ENCODE measurements around the gene NAALAD2.
"Not testable (repeated sequence)": the region's sequence is repeated elsewhere in the genome, so short reads cannot be mapped to it uniquely, and the experiment has no call there.

The NAALAD2 gene
- total RNA-seq, result 0 to 0.13 reads per million in 2 donors

- DNase-seq, result peak in 1 of 5 experiments; percentile 6
These were observed at the start of gene NAALAD2 for GRCh38 chr11:90134478-90135003. Gene NAALAD2, plus strand, starts transcription at chr11:90134663. Its CDS starts 96 bp downstream, at chr11:90134759.

GRCh38 chr11:90085650-90086049, 48.8 kb upstream of the NAALAD2 start, which contains the start of gene UBTFL1:
Gene UBTFL1, plus strand, starts transcription at chr11:90085950. Its CDS starts 0 bp downstream, at chr11:90085950.
- not testable (repeated sequence) for DNase-seq

DNA sequence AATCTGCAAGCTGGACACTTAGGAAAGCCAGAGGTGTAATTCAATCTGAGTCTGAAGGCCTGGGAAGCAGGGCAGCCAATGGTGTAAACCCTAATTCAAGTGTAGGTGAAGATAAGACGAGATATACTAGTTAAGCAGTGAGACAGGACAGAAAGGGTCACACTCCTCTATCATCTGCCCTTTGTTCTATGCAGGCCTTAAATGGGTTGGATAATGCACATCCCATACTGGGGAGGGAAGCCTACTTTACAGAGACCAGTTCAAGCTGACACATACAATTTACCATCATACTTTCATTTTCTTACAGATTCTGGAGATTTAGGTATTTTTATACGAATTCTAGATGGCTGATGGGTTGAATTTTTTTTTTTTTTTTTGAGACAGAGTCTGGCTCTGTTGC, 45.7 kb upstream of the NAALAD2 start:
- not testable (repeated sequence) for DNase-seq

- not testable (repeated sequence) for DNase-seq
These were observed 39.1 kb upstream of the NAALAD2 start for GRCh38 chr11:90095230-90095924.

- DNase-seq, result not testable (repeated sequence)
These were observed 36.2 kb upstream of the NAALAD2 start for GRCh38 chr11:90098261-90098660.

GRCh38 chr11:90100431-90100830, 34.0 kb upstream of the NAALAD2 start:
- peak in 1 of 5 experiments; percentile 2 for DNase-seq

GRCh38 chr11:90113541-90113940, 20.9 kb upstream of the NAALAD2 start:
- DNase-seq, result no peak

DNA sequence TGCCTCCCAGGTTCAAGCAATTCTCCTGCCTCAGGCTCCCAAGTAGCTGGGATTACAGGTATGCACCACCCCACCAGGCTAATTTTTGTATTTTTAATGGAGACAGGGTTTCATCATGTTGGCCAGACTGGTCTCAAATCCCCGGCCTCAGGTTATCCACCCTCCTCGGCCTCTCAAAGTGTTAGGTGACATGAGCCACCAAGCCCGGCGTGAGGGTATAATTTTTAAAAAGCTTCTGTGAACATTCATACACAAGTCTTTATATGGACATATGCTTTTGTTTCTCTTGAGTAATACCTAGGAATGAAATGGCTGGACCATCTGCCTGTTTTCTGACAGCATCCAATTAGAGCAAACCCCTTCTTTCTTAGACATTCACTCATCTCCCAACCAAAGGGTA, 14.3 kb upstream of the NAALAD2 start:
- DNase-seq, result no peak

GRCh38 chr11:90124371-90124770, 10.1 kb upstream of the NAALAD2 start:
- peak in 1 of 5 experiments; percentile 55 for DNase-seq

GRCh38 chr11:90124946-90125345, 9.5 kb upstream of the NAALAD2 start:
- no peak for DNase-seq

- no peak for DNase-seq
These were observed 644 bp upstream of the NAALAD2 start for GRCh38 chr11:90133560-90134477.

- no peak for DNase-seq
These were observed 553 bp downstream of the NAALAD2 start for GRCh38 chr11:90135016-90135415.

DNA sequence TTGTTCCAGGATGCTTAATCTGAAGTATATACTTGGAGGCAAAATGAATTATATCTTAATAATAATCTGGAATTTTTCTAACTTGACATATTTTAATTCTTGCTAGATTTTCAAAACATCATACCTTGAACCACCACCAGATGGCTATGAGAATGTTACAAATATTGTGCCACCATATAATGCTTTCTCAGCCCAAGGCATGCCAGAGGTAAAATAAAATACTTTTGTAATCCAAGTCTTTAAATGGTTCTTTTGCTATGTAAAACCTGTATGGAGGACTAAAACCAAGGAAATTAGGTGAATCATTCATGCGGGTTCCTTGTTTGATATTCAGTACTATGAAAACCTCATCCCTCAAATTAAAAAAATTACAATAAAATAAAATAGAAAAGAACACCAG, 14.4 kb downstream of the NAALAD2 start:
- no peak for DNase-seq

DNA sequence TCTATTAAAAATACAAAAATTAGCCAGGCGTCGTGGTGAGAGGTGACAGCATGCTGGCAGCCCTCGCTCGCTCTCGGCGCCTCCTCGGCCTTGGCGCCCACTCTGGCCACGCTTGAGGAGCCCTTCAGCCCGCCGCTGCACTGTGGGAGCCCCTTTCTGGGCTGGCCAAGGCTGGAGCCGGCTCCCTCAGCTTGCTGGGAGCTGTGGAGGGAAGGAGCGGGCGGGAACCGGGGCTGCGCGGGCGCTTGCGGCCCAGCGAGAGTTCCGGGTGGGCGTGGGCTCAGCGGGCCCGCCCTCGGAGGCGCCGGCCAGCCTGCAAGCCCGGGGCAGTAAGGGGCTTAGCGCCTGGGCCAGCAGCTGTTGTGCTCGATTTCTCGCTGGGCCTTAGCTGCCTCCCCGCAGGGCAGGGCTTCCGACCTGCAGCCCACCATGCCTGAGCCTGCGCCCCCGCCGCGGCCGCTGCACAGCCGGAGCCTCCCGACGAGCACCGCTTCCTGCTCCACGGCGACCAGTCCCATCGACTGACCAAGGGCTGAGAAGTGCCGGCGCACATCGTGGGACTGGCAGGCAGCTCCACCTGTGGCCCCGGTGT, 32.6 kb downstream of the NAALAD2 start:
- DNase-seq, result not testable (repeated sequence)

DNA sequence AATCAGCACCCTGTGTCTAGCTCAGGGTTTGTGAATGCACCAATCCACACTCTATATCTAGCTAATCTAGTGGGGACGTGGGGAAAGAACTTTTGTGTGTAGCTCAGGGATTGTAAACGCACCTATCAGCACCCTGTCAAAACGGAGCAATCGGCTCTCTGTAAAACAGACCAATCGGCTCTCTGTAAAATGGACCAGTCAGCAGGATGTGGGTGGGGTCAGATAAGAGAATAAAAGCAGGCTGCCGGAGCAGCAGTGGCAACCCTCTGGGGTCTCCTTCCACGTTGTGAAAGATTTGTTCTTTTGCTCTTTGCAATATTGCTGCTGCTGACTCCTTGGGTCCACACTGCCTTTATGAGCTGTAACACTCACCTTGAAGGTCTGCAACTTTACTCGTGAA, 33.2 kb downstream of the NAALAD2 start:
- DNase-seq, result not testable (repeated sequence)

DNA sequence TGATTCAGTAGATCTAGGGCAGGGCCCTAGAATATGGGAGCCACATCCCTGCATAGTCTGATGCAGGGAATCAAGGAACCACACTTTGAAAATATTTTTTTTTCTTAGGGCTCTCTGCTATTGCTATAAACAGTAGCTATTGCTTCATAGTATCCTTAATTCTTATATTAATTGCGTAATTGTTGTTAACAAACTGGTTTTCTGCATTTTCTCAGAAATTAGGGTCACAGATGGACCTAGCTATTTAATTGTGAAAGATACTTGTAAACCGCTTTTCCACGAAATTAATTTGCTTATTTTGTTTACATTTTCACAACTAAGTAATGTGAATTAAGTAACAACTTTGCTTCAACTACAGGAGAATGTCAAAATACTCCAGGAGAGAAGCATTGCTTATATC, 34.1 kb downstream of the NAALAD2 start:
- DNase-seq, result no peak

- no peak for DNase-seq
These were observed 36.9 kb downstream of the NAALAD2 start for GRCh38 chr11:90171359-90171758.

- DNase-seq, result no peak
These were observed 41.6 kb downstream of the NAALAD2 start for GRCh38 chr11:90176069-90176468.

- no peak for DNase-seq
These were observed 44.3 kb downstream of the NAALAD2 start for GRCh38 chr11:90178751-90179150.

DNA sequence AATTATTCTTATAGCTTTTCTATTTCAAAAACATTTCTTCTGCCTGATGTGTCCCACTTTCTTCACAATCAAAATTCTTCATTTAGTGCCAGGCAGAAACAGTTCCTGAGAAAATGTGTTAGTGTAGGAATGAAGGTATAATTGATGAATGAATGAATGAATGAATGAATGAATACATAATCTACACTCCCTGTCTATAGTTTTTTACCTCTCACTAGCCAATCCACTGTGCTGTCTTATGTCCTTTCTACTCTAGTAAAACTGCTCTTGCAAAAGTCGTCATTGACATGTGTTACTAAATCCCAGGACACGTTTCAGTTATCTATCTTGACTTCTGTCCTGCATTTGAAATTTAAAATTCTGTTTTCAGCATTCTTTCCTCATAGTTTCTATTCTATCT, 45.5 kb downstream of the NAALAD2 start:
- DNase-seq, result no peak

DNA sequence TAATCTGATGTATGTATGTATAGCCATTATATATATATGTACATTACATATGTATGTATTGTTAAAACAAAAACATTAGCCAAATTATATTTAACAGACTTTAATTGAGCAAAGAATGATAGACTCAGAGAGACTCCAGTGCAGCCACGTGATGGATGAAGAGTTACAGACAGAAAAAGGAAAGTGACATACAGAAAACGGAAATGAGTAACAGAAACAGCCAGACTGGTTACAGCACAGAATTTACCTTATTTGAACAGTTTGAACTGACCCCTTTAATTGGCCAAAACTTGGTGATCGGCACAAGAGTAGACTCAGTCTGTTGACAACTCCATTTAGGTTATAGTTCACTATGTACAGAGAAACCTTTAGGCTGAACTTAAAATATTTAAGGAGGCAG, 53.4 kb downstream of the NAALAD2 start:
- DNase-seq, result no peak

- no peak for DNase-seq
These were observed 54.5 kb downstream of the NAALAD2 start for GRCh38 chr11:90189011-90189410.

Measured in T-helper 2 cell (primary cell).